RKO (cell line): ENCODE results near the gene TSHZ3.

ENCODE experiments used
- DNase-seq: peaks from one replicate; pipeline ENCODE4 v3.0.0-alpha.2; 2016; ENCODE audit warnings: low spot score

Gene TSHZ3

GRCh38 chr19:31286491-31286890 is 62.7 kb downstream of the TSHZ3 start:
- DNase-seq: no peak

- DNase-seq: no peak
Measured at GRCh38 chr19:31285744-31286143, 63.5 kb downstream of the TSHZ3 start.

GRCh38 chr19:31284621-31285020 is 64.6 kb downstream of the TSHZ3 start:
- DNase-seq: no peak

GRCh38 chr19:31283701-31284100 is 65.5 kb downstream of the TSHZ3 start:
- DNase-seq: no peak

- DNase-seq: no peak
Measured at GRCh38 chr19:31282346-31282745, 66.9 kb downstream of the TSHZ3 start.

- no peak for DNase-seq
Measured at GRCh38 chr19:31280287-31281006, 68.8 kb downstream of the TSHZ3 start.

GRCh38 chr19:31279436-31279765 is 69.8 kb downstream of the TSHZ3 start:
- DNase-seq: no peak

- no peak for DNase-seq
Measured at GRCh38 chr19:31278555-31279435, 70.4 kb downstream of the TSHZ3 start.

GRCh38 chr19:31277516-31277915 is 71.7 kb downstream of the TSHZ3 start:
- DNase-seq: no peak

GRCh38 chr19:31276831-31277230 is 72.4 kb downstream of the TSHZ3 start:
- no peak for DNase-seq

- no peak for DNase-seq
Measured at GRCh38 chr19:31275068-31275334, 74.2 kb downstream of the TSHZ3 start.

GRCh38 chr19:31274251-31275067 is 74.8 kb downstream of the TSHZ3 start:
- DNase-seq: no peak

GRCh38 chr19:31272583-31273106 is 76.6 kb downstream of the TSHZ3 start:
- no peak for DNase-seq

- no peak for DNase-seq
Measured at GRCh38 chr19:31271306-31271911, 77.8 kb downstream of the TSHZ3 start.

- DNase-seq: no peak
Measured at GRCh38 chr19:31270897-31271296, 78.3 kb downstream of the TSHZ3 start.

GRCh38 chr19:31269425-31270127 is 79.7 kb downstream of the TSHZ3 start:
- no peak for DNase-seq

GRCh38 chr19:31268751-31269383 is 80.4 kb downstream of the TSHZ3 start:
- DNase-seq: no peak

GRCh38 chr19:31266731-31267130 is 82.5 kb downstream of the TSHZ3 start:
- DNase-seq: no peak

GRCh38 chr19:31266196-31266595 is 83.0 kb downstream of the TSHZ3 start:
- no peak for DNase-seq

GRCh38 chr19:31264041-31264778 is 85.0 kb downstream of the TSHZ3 start:
- DNase-seq: no peak
